CD14-positive monocyte (primary cell): Measurements from ENCODE around the gene HIPK3. TPM values are rescaled to one million over a fixed set of nuclear protein-coding genes. Genes with fewer than 3 reads are reported as not detected.

ENCODE experiments used
- DNase-seq, 3 donors: peaks; one replicate each; pipeline ENCODE4 v3.0.0-alpha.2; 2011 to 2022
- H2AFZ ChIP-seq: 2 replicates; pipeline ENCODE4 v1.6.0; 2012; ENCODE audit warnings: mild to moderate bottlenecking, low read depth, low read length, inconsistent platforms; ENCODE audit not compliant: insufficient read depth, poor library complexity, severe bottlenecking
- H3K27ac ChIP-seq, 2 donors: 1 replicate in 1 of 2; 2 replicates in 1 of 2; pipeline ENCODE4 v1.5.1; 2012 to 2013; ENCODE audit warnings: low read length in 2 of 2, control low read depth in 1 of 2, inconsistent platforms in 1 of 2, low read depth in 1 of 2, mild to moderate bottlenecking in 1 of 2
- H3K27me3 ChIP-seq, 2 donors: one replicate each; pipeline versions ENCODE4 v1.6.0 to v1.6.1; 2011 to 2013; ENCODE audit warnings: low read length in 2 of 2; ENCODE audit not compliant: control insufficient read depth in 2 of 2, insufficient read depth in 2 of 2
- H3K36me3 ChIP-seq, 2 donors: replicated peaks in 1 of 2; 1 replicate in 1 of 2; 2 replicates in 1 of 2; pipeline versions ENCODE4 v1.5.1 to v1.6.1; 2012 to 2013; ENCODE audit warnings: low read length in 2 of 2, control low read depth in 1 of 2, inconsistent platforms in 1 of 2, mild to moderate bottlenecking in 1 of 2; ENCODE audit not compliant: insufficient read depth in 2 of 2, control insufficient read depth in 1 of 2
- H3K4me1 ChIP-seq, 2 donors: 1 replicate in 1 of 2; 2 replicates in 1 of 2; pipeline versions ENCODE4 v1.5.1 to v1.6.1; 2012 to 2013; ENCODE audit warnings: low read length in 2 of 2, control low read depth in 1 of 2, inconsistent platforms in 1 of 2, mild to moderate bottlenecking in 1 of 2, moderate library complexity in 1 of 2; ENCODE audit not compliant: insufficient read depth in 2 of 2, control insufficient read depth in 1 of 2
- H3K4me2 ChIP-seq: replicated peaks from 2 replicates; pipeline ENCODE3; 2012; ENCODE audit warnings: low read length, moderate library complexity, mild to moderate bottlenecking; ENCODE audit not compliant: poor library complexity, severe bottlenecking; ENCODE audit errors: extremely low read depth
- H3K4me3 ChIP-seq, 3 experiments: fragments of 200-600 bp in 1 of 3; sonication (generic) in 1 of 3; replicated peaks in 1 of 3; 1 replicate in 2 of 3; 2 replicates in 1 of 3; pipeline ENCODE4 v1.5.1; 2011 to 2013; ENCODE audit warnings: low read length in 3 of 3, mild to moderate bottlenecking in 3 of 3, control low read depth in 2 of 3, low read depth in 2 of 3, inconsistent platforms in 1 of 3, moderate library complexity in 1 of 3
- H3K79me2 ChIP-seq: 2 replicates; pipeline ENCODE4 v1.6.0; 2012; ENCODE audit warnings: mild to moderate bottlenecking, control low read depth, inconsistent platforms, low read length, moderate library complexity; ENCODE audit not compliant: insufficient read depth
- H3K9ac ChIP-seq: 2 replicates; pipeline ENCODE4 v1.6.0; 2017; ENCODE audit warnings: low read length, mild to moderate bottlenecking; ENCODE audit not compliant: insufficient read depth, poor library complexity, severe bottlenecking
- H3K9me3 ChIP-seq, 2 donors: replicated peaks in 1 of 2; 1 replicate in 1 of 2; 2 replicates in 1 of 2; pipeline versions ENCODE4 v1.5.1 to v1.6.1; 2012 to 2013; ENCODE audit warnings: low read length in 2 of 2, control low read depth in 1 of 2; ENCODE audit not compliant: control insufficient read depth in 1 of 2, insufficient read depth in 1 of 2
- H4K20me1 ChIP-seq: 2 replicates; pipeline ENCODE4 v1.6.0; 2012; ENCODE audit warnings: mild to moderate bottlenecking, low read length, control low read depth, moderate library complexity; ENCODE audit not compliant: insufficient read depth
- H3K27ac Mint-ChIP-seq, 7 donors: one replicate each; pipeline ENCODE4 v1.8.0; 2020; ENCODE audit warnings: mild to moderate bottlenecking in 7 of 7, mixed read lengths in 7 of 7, moderate library complexity in 6 of 7, inconsistent platforms in 2 of 7
- H3K27me3 Mint-ChIP-seq, 3 donors: one replicate each; pipeline ENCODE4 v1.8.0; 2021 to 2022; ENCODE audit warnings: low read depth in 3 of 3, mild to moderate bottlenecking in 3 of 3, mixed read lengths in 3 of 3, moderate library complexity in 3 of 3, inconsistent platforms in 1 of 3
- H3K36me3 Mint-ChIP-seq, 2 donors: one replicate each; pipeline ENCODE4 v1.8.0; 2020; ENCODE audit warnings: mixed read lengths in 2 of 2, inconsistent platforms in 1 of 2, mild to moderate bottlenecking in 1 of 2
- H3K4me1 Mint-ChIP-seq: one replicate; pipeline ENCODE4 v1.8.0; 2020; ENCODE audit warnings: mild to moderate bottlenecking, mixed read lengths
- H3K4me3 Mint-ChIP-seq, 2 donors: one replicate each; pipeline ENCODE4 v1.8.0; 2020; ENCODE audit warnings: mild to moderate bottlenecking in 2 of 2, mixed read lengths in 2 of 2, moderate library complexity in 1 of 2
- H3K9me3 Mint-ChIP-seq, 7 donors: one replicate each; pipeline ENCODE4 v1.8.0; 2020 to 2022; ENCODE audit warnings: mixed read lengths in 7 of 7, mild to moderate bottlenecking in 6 of 7, moderate library complexity in 6 of 7, inconsistent platforms in 2 of 7
- WGBS: methylation state at CpG from one replicate; pipeline ENCODE4 v1.1.5; 2013; ENCODE audit warnings: missing lambda C conversion rate; ENCODE audit not compliant: insufficient coverage; 5-methylcytosine and 5-hydroxymethylcytosine counted together
- intact Hi-C, 2 donors: fragments of 100-400 bp; cut with micrococcal nuclease; formaldehyde crosslinking; loops; one replicate each; pipeline versions ENCODE4 v1.15.0 to v1.15.1; 2023
- polyA plus RNA-seq, 3 donors: library from polyadenylated mRNA; depleted of rRNA in 1 of 3; unstranded in 2 of 3; stranded (reverse) in 1 of 3; fragments of 300-500 nt in 2 of 3; fragments of >200 nt in 1 of 3; fragmentation: Illumina TruSeq in 2 of 3; gene quantifications; 1 replicate in 2 of 3; 2 replicates in 1 of 3; pipeline ENCODE4 v1.2.3, GENCODE V29; 2012 to 2021
- TF ChIP-seq, protein P1 (sequence below): fragments of 200-600 bp; IDR thresholded peaks from one replicate; pipeline ENCODE4 v1.8.0; 2022; ENCODE audit warnings: antibody characterized with exemption, mild to moderate bottlenecking

The HIPK3 gene
- polyA plus RNA-seq, 3 donors, result 62.0 to 68.6 (median 63.5) TPM

DNA sequence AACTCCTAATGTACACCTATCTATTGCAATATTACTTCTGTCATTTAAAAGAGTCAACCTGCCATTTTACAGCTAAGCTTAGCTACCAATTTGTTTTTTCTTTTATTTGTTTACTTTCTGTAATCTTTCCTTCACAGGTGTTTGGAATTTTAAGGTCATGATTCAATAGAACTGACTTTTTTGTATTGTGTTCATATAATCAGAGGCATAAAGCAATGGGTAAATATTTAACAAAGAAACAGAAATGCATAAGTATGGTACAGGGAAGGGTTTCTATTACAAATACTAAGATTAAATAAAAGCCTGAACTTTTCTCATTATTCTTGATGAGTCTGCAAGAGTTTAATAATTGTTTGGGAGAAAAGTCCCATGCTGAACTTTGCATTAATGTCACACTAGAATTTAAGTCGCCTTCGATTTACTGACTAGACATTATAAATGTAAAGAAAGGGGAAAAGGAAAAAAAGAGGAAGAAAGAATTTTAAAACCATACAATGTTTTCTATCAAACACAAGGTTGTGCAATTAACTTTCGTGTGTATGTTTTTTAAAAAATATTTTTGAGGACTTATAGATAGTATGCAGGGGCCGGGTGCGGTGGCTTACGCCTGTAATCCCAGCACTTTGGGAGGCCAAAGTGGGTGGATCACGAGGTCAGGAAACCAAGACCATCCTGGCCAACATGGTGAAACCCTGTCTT lies 35.0 kb upstream of the HIPK3 start:
- peaks cover 0 to 2% (median 0%) of the 10 kb centered on the region in 7 donors for H3K9me3 Mint-ChIP-seq
- H3K36me3 ChIP-seq, result no peaks in the 10 kb centered on the region
- H3K27ac Mint-ChIP-seq, result peak overlapping the region; percentile 72 to 91 (median 86)
- peaks cover 37% of the 10 kb centered on the region for H3K4me1 Mint-ChIP-seq
- H3K9ac ChIP-seq, result no peak overlapping the region
- peak overlapping the region; percentile 2 to 59 (median 16) for H3K4me3 ChIP-seq
- no peaks in the 10 kb centered on the region for H3K79me2 ChIP-seq
- H4K20me1 ChIP-seq, result no peaks in the 10 kb centered on the region
- H3K27ac ChIP-seq, result peak overlapping the region; percentile 66 to 80
- H2AFZ ChIP-seq, result peak overlapping the region; percentile 12
- H3K4me2 ChIP-seq, result peak overlapping the region; percentile 46
- no peaks in the 10 kb centered on the region for H3K27me3 ChIP-seq
- TF ChIP-seq, protein P1, sequence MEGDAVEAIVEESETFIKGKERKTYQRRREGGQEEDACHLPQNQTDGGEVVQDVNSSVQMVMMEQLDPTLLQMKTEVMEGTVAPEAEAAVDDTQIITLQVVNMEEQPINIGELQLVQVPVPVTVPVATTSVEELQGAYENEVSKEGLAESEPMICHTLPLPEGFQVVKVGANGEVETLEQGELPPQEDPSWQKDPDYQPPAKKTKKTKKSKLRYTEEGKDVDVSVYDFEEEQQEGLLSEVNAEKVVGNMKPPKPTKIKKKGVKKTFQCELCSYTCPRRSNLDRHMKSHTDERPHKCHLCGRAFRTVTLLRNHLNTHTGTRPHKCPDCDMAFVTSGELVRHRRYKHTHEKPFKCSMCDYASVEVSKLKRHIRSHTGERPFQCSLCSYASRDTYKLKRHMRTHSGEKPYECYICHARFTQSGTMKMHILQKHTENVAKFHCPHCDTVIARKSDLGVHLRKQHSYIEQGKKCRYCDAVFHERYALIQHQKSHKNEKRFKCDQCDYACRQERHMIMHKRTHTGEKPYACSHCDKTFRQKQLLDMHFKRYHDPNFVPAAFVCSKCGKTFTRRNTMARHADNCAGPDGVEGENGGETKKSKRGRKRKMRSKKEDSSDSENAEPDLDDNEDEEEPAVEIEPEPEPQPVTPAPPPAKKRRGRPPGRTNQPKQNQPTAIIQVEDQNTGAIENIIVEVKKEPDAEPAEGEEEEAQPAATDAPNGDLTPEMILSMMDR, result no peak
- peak in 2 of 3 donors; percentile 34 to 72 for DNase-seq
- WGBS, result no CpG with 5 or more reads among the region's 7 CpGs
- no peaks in the 10 kb centered on the region for H3K36me3 Mint-ChIP-seq
- H3K4me1 ChIP-seq, result peaks cover 28 to 32% of the 10 kb centered on the region in 2 donors
- peaks cover 0 to 2% (median 1%) of the 10 kb centered on the region in 3 donors for H3K27me3 Mint-ChIP-seq
- no peaks in the 10 kb centered on the region for H3K9me3 ChIP-seq
- intact Hi-C loops, result loop anchor here in 1 of 2 donors (5.0 kb wide), 1 partner anchor 35 kb away; no protein-coding TSS in a partner anchor
- peak overlapping the region; percentile 27 to 62 for H3K4me3 Mint-ChIP-seq

DNA sequence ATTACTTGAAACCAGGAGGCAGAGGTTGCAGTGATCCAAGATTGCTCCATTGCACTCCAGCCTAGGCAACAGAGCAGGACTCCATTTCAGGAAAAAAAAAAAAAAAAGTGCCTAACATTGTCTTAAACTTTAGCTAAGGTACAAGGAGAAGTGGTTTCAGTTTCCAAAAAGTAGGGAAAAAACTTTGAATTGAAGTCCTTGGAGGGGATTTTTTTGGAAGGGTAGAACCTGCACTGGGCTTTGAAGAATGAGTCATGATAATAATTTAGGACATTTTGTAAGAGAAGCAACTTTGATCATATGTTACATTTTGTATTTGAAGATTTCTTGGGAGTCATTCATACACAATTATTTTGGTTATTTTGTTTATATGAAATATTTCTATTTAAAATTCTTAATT lies 31.8 kb upstream of the HIPK3 start:
- Histone ChIP-seq H3K27me3 (no peaks in the 10 kb centered on the region), H3K4me2 (no peak overlapping the region), H4K20me1 (no peaks in the 10 kb centered on the region), H3K36me3 (no peaks in the 10 kb centered on the region), H3K9me3 (no peaks in the 10 kb centered on the region), H3K4me1 (peaks cover 41 to 48% of the 10 kb centered on the region in 2 donors), H3K79me2 (no peaks in the 10 kb centered on the region), H2AFZ (no peak overlapping the region), H3K27ac (no peak overlapping the region), H3K4me3 (no peak overlapping the region), H3K9ac (no peak overlapping the region)
- Mint-ChIP-seq H3K27ac (peak overlapping the region in 1 of 7 donors; percentile 54), H3K4me3 (no peak overlapping the region), H3K4me1 (peaks cover 45% of the 10 kb centered on the region), H3K9me3 (peaks cover 0 to 2% (median 0%) of the 10 kb centered on the region in 7 donors), H3K36me3 (peaks cover 0 to 3% of the 10 kb centered on the region in 2 donors), H3K27me3 (peaks cover 0 to 5% (median 0%) of the 10 kb centered on the region in 3 donors)
- peak in 1 of 3 donors; percentile 45 for DNase-seq
- TF ChIP-seq, protein P1, result no peak
- intact Hi-C loops, result no loop called here
